HEK293T (cell line): ENCODE data around the gene GRIN2A.

Source experiments
- CTCF ChIA-PET: fragments of 350-600 bp; formaldehyde crosslinking; extraction: SDS; loops from one replicate; lab custom pipeline; 2021; ENCODE audit warnings: antibody characterized with exemption, inconsistent platforms; lab: Yijun Ruan, JAX
- POLR2A ChIA-PET: fragments of 350-600 bp; formaldehyde crosslinking; extraction: SDS; loops from one replicate; lab custom pipeline; 2020; ENCODE audit warnings: antibody characterized with exemption, inconsistent platforms; lab: Yijun Ruan, JAX
- DNase-seq: peaks from one replicate; pipeline ENCODE4 v3.0.0; 2012; ENCODE audit warnings: mixed read lengths; ENCODE audit errors: extremely low spot score
- ARNT ChIP-seq: fragments of 450-650 bp; IDR thresholded peaks from 2 replicates; pipeline ENCODE4 v1.6.1; 2017; ENCODE audit warnings: mild to moderate bottlenecking
- BHLHE40 ChIP-seq: fragments of 450-650 bp; IDR thresholded peaks from 2 replicates; pipeline ENCODE4 v1.6.1; 2016; ENCODE audit warnings: mild to moderate bottlenecking, moderate library complexity, borderline replicate concordance
- CTBP1 ChIP-seq: fragments of 450-650 bp; IDR thresholded peaks from 2 replicates; pipeline ENCODE4 v1.6.1; 2016; ENCODE audit warnings: borderline replicate concordance
- ELF4 ChIP-seq: fragments of 450-650 bp; IDR thresholded peaks from 2 replicates; pipeline ENCODE4 v1.6.1; 2017; ENCODE audit warnings: antibody characterized with exemption
- FOXA1 ChIP-seq: fragments of 450-650 bp; IDR thresholded peaks from 2 replicates; pipeline ENCODE4 v1.6.1; 2016; ENCODE audit warnings: mild to moderate bottlenecking
- FOXK2 ChIP-seq: fragments of 450-650 bp; IDR thresholded peaks from 2 replicates; pipeline ENCODE4 v1.6.1; 2016; ENCODE audit warnings: mild to moderate bottlenecking
- FOXM1 ChIP-seq: fragments of 450-650 bp; IDR thresholded peaks from 2 replicates; pipeline ENCODE4 v1.6.1; 2017; ENCODE audit warnings: mild to moderate bottlenecking, borderline replicate concordance
- HDGF ChIP-seq: fragments of 450-650 bp; IDR thresholded peaks from 2 replicates; pipeline ENCODE4 v1.6.1; 2017; ENCODE audit warnings: antibody characterized with exemption, borderline replicate concordance
- L3MBTL2 ChIP-seq: fragments of 450-650 bp; conservative IDR thresholded peaks from 2 replicates; pipeline ENCODE4 v1.6.1; 2016; ENCODE audit warnings: mild to moderate bottlenecking
- LEF1 ChIP-seq: fragments of 450-650 bp; IDR thresholded peaks from 2 replicates; pipeline ENCODE4 v1.6.1; 2017; ENCODE audit warnings: mild to moderate bottlenecking, borderline replicate concordance
- NFRKB ChIP-seq: fragments of 450-650 bp; IDR thresholded peaks from 2 replicates; pipeline ENCODE4 v1.6.1; 2016; ENCODE audit warnings: mild to moderate bottlenecking, moderate library complexity
- SP1 ChIP-seq: fragments of 450-650 bp; IDR thresholded peaks from 2 replicates; pipeline ENCODE4 v1.6.1; 2017
- SUZ12 ChIP-seq: fragments of 450-650 bp; IDR thresholded peaks from 2 replicates; pipeline ENCODE4 v1.6.1; 2016; ENCODE audit warnings: mild to moderate bottlenecking
- TARDBP ChIP-seq: fragments of 450-650 bp; IDR thresholded peaks from 2 replicates; pipeline ENCODE4 v1.6.1; 2016
- ZNF384 ChIP-seq: fragments of 450-650 bp; IDR thresholded peaks from 2 replicates; pipeline ENCODE4 v1.6.1; 2016
- TF ChIP-seq, protein P1 (sequence below): fragments of 450-650 bp; IDR thresholded peaks from 2 replicates; pipeline ENCODE4 v1.6.1; 2016

Gene GRIN2A

DNA sequence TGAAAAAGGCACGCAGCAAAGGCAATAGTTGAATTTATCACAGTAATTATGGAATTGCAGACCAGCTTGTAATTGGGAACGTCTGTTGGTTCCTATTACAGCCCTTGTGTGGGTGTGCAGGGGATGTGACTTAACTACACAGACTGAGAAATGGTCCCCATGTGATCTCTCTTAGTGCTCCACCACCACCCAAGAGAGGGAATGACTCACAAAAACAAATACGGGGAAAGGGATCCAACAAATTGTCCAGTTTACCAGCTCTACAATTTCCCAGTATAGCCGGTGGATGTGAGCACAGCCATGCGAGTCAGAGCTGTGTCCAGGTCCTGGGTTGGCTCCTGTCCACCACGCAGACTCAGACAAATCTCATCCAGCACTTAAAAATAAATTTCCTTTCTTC lies 337.9 kb downstream of the GRIN2A start:
- TF ChIP-seq L3MBTL2: no peak
- CTCF ChIA-PET: no interaction called here

DNA sequence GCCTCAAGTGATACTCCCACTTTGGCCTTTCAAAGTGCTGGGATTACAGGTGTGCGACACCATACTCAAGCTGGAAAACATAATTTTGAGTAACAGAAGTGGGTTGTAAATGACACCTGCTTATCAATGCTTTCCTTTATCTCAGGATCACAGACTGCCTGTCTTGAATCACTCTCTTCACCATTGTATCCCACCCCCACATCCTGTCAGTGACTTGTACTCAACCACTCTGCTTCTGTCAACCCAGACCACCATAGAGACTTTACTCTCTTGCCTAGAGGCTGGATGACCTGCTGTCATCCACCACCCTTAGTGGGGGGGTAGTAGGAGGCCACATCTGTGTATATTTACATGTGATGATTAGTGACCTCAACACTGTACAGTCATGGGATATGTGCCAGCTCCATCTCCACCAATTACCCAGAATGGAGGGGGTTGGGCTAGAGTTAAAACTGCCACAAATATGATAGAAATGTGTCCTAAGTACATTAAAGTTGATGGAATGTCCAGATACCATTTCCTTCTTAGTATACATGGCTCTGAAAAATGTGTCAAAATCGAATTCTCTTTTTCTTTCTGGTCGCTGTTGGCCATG lies 338.7 kb downstream of the GRIN2A start:
- CTCF ChIA-PET: no interaction called here
- DNase-seq: no peak
- POLR2A ChIA-PET: no interaction called here
- TF ChIP-seq ARNT (no peak), NFRKB (no peak), FOXA1 (no peak), FOXM1 (no peak), FOXK2 (no peak), SP1 (no peak), CTBP1 (no peak), ZNF384 (no peak), HDGF (no peak), LEF1 (no peak), BHLHE40 (no peak), SUZ12 (no peak), TARDBP (no peak), L3MBTL2 (no peak), ELF4 (no peak)
- TF ChIP-seq, protein P1, sequence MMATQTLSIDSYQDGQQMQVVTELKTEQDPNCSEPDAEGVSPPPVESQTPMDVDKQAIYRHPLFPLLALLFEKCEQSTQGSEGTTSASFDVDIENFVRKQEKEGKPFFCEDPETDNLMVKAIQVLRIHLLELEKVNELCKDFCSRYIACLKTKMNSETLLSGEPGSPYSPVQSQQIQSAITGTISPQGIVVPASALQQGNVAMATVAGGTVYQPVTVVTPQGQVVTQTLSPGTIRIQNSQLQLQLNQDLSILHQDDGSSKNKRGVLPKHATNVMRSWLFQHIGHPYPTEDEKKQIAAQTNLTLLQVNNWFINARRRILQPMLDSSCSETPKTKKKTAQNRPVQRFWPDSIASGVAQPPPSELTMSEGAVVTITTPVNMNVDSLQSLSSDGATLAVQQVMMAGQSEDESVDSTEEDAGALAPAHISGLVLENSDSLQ: no peak

More for the DNA sequence above, 337.9 kb downstream of the GRIN2A start:
- DNase-seq: no peak
- POLR2A ChIA-PET: no interaction called here

DNA sequence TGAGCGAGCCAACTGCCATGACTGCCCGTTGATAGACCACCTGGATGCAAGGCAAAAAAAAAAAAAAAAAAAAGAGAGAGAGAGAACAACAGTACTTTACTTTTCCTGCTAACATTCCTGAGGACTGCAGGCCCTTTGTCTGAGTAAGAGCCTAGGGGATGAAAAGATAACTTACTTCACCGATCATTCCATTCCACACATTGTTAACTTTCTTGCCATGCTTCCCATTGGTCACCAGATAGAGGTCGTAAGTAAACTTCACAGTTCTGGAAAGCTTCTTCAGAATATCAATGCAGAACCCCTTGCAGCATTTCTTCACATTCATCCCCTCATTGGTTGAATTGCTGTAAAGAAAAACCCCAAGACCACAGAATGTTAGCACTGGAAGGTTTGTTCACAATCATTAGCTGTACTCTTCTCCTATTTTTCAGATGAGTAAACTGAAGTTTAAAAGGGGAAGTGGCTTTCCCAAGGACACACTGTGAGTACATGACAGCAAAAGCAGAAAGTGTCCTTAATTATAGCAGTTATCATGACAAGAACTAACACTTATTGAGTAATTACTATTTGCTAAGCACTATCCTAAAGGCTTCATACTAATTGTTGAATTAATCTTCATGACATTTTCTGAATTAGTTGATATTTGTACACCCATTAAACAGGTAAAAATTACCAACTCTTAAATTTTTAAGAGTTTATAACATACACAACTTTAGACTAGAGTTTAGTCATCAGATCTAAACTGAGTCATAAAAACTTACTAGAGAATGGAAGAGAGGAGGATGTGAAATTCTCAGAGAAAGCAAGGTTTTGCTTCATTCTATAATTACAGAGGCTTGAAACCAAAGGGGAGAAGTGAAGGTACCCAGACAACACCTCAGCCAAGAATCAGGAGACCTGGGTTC lies 341.2 kb downstream of the GRIN2A start:
- DNase-seq: no peak
- TF ChIP-seq SP1 (no peak), ZNF384 (no peak), BHLHE40 (no peak), FOXK2 (no peak), FOXA1 (no peak), CTBP1 (no peak)
- ChIA-PET POLR2A (no interaction called here), CTCF (interaction anchor here (0.7 kb wide), 1 partner anchor 472 kb away, joined by 3 read pairs; no protein-coding TSS in a partner anchor)

DNA sequence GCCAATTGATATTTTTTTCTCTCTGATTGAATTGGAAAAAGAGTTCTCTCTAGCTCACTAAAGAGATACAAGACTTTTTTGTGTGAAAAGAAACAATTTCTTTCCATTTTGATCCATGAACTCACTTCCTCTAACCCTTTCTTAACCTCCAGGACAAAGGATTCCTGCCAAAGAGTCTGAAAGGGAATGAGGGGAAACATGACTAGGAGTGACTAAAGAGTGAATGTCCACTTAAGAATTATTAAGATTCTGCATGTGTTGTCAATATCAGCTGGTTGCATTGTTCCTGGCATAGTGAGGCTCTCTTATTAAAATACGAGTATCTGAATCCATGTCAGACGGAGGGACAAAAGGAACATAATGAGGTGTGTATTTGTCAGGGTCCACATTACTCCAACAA lies 344.7 kb downstream of the GRIN2A start:
- no peak for DNase-seq
- ChIA-PET CTCF (no interaction called here), POLR2A (no interaction called here)
- TF ChIP-seq FOXK2: no peak
- no peak for TF ChIP-seq BHLHE40
- no peak for TF ChIP-seq FOXA1
- no peak for TF ChIP-seq FOXM1
- no peak for TF ChIP-seq HDGF
- TF ChIP-seq ELF4: no peak
- TF ChIP-seq ARNT: no peak
- TF ChIP-seq NFRKB: no peak
- TF ChIP-seq LEF1: no peak
- TF ChIP-seq, protein P1: no peak
- TF ChIP-seq L3MBTL2: no peak
- TF ChIP-seq SUZ12: no peak
- no peak for TF ChIP-seq ZNF384

DNA sequence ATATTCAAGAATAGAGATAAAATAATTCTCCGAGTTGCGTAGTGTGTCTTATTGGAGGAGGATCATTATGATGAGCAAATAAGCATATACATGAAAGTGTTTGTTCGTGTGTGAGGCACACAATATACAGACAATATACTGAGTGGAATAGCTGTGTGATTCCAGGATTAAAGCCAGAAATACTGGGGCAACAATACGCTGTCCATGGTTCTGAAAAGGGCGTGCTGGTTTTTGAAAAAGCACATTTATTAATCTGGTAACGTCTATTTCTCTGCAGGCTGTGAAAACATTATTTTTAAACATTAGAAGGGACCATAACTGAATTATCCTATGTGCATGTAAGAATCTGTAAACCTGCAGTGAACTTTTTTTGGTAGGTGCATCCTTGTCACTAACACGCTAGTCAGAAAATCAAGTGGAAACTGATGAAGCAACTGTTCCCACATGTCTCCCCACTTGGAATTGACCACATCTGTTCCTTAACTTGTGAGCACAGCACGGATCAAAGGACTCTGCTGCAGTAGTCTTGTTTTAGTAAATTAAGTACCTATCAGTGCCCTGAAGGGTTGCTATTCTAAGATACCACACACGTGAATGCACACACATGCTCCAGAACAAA lies 346.0 kb downstream of the GRIN2A start:
- TF ChIP-seq HDGF: no peak
- TF ChIP-seq LEF1: no peak
- TF ChIP-seq FOXM1: no peak
- TF ChIP-seq NFRKB: no peak
- no peak for TF ChIP-seq SUZ12
- no peak for TF ChIP-seq SP1
- no peak for TF ChIP-seq FOXK2
- TF ChIP-seq ZNF384: no peak
- no peak for TF ChIP-seq ELF4
- no peak for TF ChIP-seq BHLHE40
- no peak for TF ChIP-seq CTBP1
- TF ChIP-seq ARNT: no peak
- TF ChIP-seq FOXA1: no peak
- no peak for TF ChIP-seq L3MBTL2
- TF ChIP-seq, protein P1: no peak
- TF ChIP-seq TARDBP: no peak
- peak; percentile 16 for DNase-seq
- CTCF ChIA-PET: no interaction called here
- POLR2A ChIA-PET: no interaction called here
